IPS-11a (cell line): ENCODE data around the gene SLC12A7.
"Not testable (repeated sequence)": the region's sequence is repeated elsewhere in the genome, so short reads cannot be mapped to it uniquely, and the experiment has no call there.

Experiments used
- H3K4me3 ChIP-seq: one replicate; pipeline ENCODE4 v1.5.1; 2013; ENCODE audit warnings: low read depth, low read length, control low read depth

Gene SLC12A7

DNA sequence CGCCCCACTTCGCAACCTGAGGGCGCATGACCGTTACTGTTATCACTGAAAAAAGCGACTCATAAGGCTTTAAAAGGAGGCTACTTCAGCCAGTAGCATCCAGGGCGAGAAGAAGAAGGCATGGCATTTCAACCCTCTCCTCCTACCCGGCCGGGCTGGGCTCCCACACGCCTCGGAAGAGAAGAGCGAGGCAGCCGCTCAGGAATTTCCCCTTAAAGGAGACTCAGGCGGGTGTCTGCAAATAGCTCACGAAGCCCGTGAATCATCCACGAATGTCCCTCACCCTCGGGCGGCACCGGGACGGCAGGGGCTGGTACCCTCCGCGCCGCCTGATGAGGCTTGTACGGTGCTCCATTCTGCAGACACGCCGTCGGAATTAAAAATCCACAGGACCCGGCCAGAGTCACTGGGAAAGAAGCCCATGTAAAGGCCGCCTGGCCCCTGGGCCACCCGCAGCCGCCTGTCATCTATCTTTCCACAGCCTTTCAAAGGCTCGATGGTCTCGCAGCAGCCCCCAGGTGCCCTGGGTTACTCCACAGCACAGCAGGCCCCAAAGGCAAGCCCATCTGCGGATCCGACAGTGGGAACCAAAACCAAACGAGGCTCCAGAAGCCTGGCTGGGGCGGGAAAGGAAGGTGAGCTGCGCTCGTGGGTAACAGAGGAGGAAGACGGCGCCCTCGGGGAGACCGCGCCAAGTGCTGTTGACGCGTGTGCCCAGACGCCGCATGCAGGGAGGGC is 11.8 kb downstream of the SLC12A7 start:
- no peak overlapping the region for H3K4me3 ChIP-seq

DNA sequence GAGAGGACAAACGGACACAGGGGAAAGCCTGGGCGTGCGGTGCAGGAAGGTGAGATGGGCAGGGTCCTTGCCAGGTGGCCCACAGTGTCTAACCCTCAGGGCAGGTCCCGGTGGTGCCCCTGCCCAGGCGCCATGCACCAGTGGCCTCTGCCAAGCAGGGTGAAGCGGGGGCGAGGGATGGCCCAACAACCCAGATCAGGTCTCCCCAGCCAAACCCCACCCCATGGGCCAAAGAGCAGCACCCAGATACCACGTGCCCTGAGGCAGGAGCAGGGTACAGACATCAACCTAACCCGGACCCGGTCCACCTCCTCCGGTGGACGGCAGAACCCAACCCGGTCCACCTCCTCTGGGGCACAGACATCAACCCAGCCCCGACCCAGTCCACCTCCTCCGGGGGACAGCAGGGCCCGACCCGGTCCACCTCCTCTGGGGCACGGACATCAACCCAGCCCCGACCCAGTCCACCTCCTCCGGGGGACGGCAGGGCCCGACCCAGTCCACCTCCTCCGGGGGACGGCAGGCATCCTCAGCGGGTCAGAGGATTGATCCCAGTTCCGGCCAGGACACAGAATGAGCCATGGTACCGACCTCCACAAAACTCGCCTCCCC is 12.8 kb downstream of the SLC12A7 start:
- H3K4me3 ChIP-seq: no peak overlapping the region

DNA sequence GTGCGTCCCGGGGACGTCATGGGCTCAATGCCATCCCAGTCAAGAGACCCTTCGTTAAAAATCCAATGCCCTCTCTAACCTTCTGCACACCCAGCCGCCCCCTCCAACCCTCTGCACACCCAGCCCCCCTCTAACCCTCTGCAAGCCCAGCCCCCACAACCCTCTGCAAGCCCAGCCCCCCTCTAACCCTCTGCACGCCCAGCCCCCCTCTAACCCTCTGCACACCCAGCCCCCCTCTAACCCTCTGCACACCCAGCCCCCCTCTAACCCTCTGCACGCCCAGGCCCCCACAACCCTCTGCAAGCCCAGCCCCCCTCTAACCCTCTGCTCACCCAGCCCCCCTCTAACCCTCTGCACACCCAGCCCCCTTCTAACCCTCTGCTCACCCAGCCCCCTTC is 13.9 kb downstream of the SLC12A7 start:
- not testable (repeated sequence) for H3K4me3 ChIP-seq

DNA sequence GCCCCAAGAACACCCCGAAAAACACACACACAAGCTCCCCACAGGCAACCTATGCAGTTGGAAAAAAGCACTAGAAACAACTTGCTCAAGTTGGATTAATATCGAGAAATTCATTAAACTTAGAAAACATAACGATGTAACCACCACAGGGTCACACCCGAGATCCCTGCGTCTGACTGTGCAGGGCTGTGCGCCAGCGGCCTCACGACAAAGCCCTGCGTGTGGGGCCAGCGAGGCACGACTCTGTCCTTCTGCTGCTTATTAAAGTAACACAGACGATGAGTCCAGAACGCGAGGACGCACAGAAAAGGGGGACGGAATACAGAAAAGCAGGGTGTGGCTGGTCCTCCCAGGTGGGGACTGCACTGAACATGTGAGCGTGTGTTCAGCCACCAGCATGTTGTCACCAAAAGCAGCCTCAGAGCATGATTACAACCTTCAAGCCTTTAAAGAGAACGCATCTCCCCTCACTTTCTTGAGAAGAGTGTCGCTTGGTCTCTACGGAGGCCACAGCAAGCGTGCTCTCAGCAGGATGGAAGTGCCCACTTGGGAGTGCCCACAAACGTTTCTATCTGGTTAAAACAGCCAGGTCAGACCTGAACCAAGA is 14.4 kb downstream of the SLC12A7 start:
- H3K4me3 ChIP-seq: no peak overlapping the region

DNA sequence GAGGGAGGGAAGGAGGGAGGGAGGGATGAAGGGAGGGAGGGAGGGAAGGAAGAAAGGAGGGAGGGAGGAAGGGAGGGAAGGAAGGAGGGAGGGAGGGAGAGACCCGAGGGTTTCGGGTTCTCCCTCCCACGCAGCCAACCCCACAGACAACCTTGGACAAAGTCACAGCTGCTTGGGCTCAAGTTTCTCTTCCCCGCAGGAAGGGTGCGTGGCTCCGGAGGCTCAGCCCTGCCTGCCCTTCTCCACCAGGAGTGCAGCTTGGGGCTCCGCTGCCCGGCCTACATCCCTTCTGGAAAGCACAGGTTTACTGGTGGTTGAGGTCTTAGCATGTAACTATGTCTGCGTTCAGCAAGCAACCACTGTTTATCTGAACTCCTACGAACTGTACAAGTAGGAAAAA is 15.0 kb downstream of the SLC12A7 start:
- H3K4me3 ChIP-seq: no peak overlapping the region

DNA sequence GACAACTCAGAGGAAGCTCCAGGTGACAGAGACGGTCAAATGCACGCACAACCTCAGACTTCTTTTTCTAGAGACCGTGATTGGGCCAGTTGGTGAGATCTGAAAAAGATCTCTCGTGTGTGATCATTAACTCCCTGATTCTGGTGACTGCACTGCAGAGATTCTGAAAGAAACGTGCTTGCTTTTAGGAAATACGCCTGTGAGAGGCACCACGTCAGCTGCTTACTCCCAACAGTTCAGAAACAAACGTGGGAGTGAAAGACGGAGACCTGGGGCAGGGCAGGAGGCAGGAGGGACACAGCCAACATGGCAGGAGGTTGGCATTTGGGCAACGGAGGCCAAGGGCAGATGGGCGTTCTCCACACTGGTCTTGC is 15.9 kb downstream of the SLC12A7 start:
- no peak overlapping the region for H3K4me3 ChIP-seq

DNA sequence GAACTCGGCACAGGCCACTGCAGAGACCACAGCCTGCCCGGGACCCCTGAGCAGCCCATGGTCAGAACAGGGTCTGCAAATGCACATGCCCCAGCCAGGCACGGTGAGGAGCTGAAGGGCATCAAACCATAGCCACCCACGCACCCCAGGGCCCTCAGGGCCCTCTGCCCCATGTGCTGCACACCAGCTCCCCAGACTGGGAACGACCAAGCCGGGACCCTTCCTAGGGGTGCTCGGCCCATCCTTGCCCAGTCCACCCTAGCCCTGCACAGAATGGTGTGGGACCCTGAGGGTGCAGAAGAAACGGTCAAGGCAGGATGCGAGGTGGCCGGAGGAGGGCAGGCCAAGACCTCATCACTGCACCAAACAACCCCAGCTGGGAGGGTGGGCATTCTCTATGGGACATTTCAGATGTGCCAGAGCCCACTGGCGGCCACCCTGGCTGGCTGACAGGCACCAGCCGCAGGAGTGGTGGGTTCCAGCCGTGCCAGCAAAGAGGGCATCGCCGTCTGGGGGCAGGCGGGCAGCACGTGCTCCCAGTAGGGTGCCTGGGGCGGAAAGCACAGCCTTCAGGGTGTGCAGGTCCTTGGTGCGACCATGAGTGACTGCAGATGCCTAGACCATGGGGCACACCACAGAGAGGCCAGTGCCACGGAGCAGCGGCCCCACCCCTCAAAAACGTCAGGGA is 16.4 kb downstream of the SLC12A7 start:
- H3K4me3 ChIP-seq: no peak overlapping the region

DNA sequence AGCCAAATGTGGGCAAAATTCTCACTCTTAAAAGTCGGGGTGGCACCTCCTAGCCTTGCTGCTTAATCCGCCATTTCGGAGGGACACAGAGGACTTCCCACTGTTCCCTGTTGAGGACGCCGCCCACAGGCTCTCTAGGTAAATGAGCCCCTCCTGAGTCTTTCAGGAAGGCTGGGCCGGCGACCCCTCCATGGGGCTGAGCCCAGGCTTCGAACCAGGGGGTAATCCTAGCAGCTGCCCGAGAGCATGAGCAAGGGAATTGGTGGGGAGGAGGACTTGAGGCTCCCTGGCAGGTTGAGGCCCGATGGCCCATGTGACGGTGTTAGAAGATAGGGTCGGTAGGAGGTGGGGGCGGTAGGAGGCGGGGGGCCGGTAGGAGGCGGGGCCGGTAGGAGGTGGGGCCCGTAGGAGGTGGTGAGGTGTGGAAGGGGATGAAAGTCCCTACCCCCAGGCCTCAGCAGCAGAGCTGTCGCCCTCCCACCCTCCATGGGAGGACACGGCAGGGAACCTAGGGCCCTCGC is 17.1 kb downstream of the SLC12A7 start:
- H3K4me3 ChIP-seq: no peak overlapping the region

DNA sequence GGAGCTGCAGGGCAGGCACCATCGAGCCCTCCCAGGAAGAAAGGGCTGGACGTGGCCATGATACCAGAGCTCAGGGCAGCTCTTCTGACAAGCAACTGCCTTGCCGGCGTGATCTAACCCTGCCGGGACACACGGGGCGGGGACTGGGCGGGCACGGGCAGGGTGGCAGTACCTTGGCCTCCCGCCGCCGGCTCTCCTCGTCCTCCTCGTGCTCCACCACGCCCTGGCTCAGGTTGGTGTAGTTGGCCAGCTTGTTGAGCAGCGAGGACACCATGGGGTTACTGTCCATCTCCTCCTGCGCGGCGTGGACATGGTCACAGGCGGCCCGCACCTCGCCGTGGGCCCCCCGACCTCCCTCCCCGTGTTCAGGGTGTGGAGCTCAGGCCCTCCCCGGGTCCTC is 18.5 kb downstream of the SLC12A7 start:
- no peak overlapping the region for H3K4me3 ChIP-seq

DNA sequence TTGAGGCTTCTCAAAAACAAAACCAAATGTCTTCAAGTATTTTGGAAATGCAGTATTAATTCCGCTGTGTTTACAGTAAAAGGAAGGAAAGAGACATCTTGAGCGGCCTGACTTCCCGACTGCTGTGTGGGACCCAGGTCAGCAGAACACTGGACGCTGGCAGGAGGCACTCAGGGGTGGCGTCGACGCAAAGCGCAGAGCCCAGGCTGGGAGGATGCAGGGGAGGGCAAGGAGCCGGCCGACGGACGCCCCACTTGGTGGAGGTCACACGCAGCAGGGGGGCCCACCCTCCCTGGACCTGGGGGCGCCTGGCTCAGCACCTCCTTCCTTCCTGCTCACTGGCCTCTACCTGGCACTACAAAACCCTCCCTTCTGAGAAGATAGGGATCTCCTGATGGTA is 19.7 kb downstream of the SLC12A7 start:
- H3K4me3 ChIP-seq: no peak overlapping the region

DNA sequence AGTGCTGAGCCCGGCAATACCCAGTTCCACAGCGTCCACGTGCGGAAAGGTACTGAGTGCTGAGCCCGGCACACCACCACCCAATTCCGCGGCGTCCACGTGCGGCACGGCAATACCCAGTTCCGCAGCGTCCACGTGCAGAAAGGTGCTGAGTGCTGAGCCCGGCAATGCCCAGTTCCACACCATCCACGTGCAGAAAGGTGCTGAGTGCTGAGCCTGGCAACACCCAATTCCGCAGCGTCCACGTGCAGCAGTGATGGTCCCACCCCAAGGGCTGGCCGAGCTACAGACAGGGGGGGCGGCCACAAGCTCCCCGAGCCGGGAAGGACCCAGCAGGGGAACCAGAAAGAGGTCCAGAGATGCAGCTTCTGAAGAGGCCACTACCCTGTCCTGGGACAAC is 20.2 kb downstream of the SLC12A7 start:
- no peak overlapping the region for H3K4me3 ChIP-seq

DNA sequence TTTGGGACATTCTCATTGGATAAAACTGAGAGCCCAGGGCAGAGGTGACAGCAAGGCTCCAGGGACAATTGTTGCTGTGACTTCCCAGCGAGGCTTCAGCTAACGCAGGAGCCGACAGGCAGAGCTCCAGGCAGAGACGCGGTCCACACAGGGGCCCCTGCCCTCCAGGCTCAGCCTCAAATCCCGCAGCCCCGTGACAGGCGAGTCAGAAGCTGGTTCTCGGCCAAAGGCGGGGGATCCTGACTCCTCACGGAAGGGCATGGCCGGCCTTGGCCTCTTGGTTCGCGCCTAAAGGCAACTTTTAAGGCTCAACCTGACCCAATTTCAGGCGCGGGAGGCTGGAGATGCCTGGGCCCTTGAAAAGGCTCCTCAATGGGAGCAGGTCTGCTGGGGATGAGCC is 21.3 kb downstream of the SLC12A7 start:
- H3K4me3 ChIP-seq: no peak overlapping the region

DNA sequence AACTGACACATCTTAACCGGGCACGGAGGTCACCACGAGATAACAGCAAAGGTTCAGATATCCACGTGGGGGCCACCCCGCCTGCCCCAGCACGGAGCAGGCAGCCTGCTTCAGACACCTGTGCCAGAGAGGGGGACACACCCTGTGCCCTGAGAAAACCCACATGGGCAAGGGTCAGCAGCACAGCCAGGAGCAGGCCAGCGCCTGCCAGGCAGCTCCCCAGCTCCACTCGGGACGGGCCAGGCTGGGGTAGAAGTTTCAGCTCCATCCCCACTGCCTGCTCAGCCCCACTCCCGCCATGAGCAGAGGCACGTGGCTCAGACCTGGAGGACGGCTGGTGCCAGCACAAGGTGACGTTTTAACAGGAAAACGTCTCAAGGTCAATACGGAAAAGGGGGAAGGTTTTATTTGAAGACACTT is 22.2 kb downstream of the SLC12A7 start:
- H3K4me3 ChIP-seq: no peak overlapping the region

DNA sequence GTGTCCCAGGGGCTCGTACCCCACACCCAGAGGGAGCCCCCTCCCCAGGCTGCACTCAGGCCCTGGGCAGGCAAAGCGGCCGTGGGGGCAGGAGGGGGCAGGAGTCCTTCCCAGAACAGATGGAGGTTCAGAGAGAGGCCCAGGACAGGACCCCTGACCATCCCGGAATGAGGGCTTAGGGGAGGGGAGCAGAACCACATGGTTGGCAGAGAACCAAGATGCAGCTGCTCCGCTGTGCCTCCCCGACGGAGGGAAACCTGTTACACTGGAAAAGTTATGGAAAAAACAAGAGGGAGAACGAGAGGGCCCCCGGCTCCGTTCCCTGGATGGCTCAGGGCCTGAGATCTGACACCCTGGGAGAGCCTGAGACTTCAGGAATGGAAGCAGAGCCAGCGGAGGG is 22.7 kb downstream of the SLC12A7 start:
- H3K4me3 ChIP-seq: no peak overlapping the region

DNA sequence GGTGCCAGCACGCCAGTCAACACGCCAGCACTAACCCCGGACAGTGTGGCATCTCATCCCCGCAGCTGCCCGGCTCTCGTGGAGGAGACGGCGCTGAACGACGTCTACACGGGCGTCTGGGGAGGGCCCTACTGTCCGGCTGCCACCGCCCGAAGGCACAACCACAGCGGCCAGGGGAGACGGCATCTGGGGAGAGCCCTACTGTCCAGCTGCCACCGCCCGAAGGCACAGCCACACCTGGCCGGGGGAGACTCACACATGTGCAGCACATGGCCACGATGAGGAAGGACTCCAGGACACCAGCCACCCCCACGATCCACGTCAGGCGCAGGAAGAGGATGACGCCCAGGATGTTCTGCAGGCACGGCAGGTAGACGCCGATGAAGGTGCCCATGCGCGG is 23.1 kb downstream of the SLC12A7 start:
- H3K4me3 ChIP-seq: no peak overlapping the region

DNA sequence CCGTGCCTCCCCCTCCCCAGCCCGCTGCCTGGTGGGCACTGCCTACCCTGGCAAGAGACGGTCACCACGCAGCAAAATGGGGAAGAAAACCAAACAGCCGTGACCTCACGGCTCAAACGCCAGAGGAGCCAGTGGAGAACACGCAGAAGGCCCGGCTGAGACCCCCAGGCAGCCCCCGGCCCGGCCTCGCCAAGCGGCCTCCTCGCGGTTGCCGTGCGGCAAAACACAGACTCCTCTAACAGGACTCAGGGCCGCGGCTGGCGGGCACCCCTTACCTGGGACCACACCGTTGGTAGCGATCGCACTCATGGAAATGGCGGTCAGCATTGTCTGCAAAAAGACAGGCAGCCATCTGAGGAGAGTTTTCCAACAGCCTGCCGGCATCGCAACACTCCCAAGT is 23.8 kb downstream of the SLC12A7 start:
- no peak overlapping the region for H3K4me3 ChIP-seq

DNA sequence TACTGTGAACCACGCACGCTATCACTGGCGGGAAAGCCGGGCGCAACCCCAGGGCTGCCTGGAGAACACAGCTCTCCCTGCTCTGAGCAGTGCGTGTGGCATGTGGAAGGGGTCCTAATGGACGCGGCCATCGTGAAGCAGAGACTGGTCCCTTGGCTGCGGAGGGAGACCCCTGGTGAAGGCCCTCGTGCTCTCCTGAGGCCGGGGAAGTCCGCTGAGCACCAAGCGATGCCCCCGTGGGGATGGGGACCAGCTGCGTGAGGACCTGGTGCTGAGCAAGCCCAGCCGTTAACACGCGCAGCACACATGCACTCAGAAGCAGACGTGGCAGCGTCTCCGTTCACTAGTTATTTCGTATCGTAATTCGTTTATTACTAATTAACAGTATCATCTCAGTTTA is 24.4 kb downstream of the SLC12A7 start:
- H3K4me3 ChIP-seq: no peak overlapping the region

DNA sequence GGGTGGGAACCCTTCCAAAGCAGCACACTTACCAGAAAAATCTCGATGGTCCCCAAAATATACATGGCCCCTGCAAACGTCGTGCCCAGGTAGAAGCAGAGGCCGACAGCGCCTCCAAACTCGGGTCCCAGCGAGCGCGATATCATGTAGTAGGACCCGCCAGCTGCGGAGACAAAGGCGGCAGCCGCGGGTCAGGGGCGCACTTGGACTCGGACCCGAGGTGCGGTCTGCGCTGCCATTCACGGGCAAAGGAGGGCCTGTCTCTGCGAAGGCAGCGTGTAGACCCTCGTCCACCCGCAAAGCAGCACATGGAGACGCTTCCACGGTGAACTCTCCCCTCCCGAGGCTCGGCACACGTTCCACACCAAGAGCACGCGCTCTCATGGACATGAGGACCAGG is 25.0 kb downstream of the SLC12A7 start:
- H3K4me3 ChIP-seq: no peak overlapping the region

DNA sequence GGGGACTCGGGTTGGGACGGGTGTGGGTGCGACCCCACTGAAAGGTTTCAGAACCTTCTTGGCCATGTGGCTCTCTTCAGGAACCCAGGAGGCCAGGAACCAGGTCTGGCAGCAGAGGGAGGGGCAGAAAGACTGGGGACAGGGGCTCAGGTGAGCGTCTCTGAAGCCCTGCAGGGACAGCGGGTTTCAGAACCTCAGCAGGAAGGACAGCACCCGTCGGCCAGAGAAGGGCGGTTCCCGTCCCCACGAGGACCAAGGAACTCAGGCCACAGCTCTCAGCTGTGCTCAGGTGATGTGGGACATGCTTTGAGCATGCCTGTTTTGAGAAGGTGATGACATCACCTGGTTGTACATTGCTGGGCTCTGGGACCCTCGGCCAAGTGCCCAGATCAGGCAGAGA is 25.7 kb downstream of the SLC12A7 start:
- no peak overlapping the region for H3K4me3 ChIP-seq

DNA sequence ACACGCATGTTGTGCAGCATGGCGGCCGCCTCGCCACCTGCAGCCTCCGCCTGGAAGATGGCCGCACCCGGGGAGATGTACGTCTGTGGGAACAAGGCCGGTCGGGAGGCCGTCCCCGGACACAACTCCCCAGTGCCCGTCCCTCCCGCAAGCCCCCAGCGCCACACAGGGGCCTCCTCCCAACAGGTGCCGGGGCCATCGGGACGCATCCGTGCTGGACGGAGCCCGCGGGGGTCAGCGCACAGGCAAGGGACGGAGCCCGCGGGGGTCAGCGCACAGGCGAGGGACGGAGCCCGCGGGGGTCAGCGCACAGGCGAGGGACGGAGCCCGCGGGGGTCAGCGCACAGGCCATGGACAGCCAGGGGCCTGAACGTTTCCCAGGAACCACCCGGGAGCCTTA is 26.5 kb downstream of the SLC12A7 start:
- H3K4me3 ChIP-seq: no peak overlapping the region

DNA sequence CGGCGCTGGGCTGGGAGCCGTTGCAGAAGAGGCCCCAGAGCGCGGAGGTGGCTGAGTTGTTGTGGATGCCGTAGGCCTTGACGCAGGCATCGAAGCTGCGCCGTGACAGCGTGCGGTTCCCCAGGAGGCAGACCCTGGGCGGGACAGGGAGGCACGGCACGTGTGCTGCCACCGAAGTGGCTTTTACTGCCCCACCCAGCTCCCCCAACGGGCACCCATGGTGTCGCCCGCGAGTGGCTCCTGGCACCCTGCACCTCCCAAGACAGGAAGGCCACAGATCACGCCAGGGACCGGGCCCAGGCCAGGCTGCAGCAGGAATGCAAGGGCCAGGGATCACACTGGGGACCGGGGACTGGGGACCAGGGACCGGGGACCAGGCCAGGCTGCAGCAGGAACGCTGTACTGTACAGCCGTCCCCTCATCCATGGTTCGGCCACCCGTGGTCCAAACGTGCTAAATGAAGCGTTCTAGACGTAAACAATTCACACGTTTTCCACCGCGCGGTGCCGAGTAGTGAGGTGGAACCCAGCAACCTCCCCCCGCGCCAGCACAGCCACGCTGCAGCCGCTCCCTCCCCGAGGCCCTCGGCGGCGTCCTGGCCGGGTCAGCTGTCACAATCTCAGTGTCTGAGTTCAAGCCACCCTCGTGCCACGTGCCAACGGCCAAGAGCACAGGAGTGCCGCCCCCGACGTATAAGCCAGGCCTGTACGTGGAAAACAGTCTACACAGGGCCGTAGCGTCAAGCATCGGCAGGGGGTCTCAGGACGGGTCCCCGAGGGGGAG is 27.8 kb downstream of the SLC12A7 start:
- H3K4me3 ChIP-seq: no peak overlapping the region
